DOHH2 (cell line): ENCODE measurements around the gene PRDM16.

Experiments used
- H3F3A ChIP-seq: fragments of 200-600 bp; sonication (generic), shearing (Covaris generic); 2 replicates; pipeline ENCODE4 v1.6.0; 2016; ENCODE audit warnings: antibody characterized with exemption, mild to moderate bottlenecking; ENCODE audit not compliant: control insufficient read depth, insufficient read depth
- H3K27ac ChIP-seq: fragments of 200-600 bp; sonication (generic); 2 replicates; pipeline ENCODE4 v1.5.1; 2014; ENCODE audit warnings: low read depth, mild to moderate bottlenecking, low read length, moderate library complexity
- H3K27me3 ChIP-seq: fragments of 200-600 bp; sonication (generic); 2 replicates; pipeline ENCODE4 v1.6.1; 2014; ENCODE audit warnings: mild to moderate bottlenecking, low read length, mixed read lengths; ENCODE audit not compliant: control insufficient read depth
- H3K36me3 ChIP-seq: fragments of 200-600 bp; sonication (generic); 2 replicates; pipeline ENCODE4 v1.6.1; 2014; ENCODE audit warnings: mild to moderate bottlenecking, low read length, moderate library complexity, mixed read lengths; ENCODE audit not compliant: control insufficient read depth
- H3K4me1 ChIP-seq: fragments of 200-600 bp; sonication (generic); 2 replicates; pipeline ENCODE4 v1.6.1; 2014; ENCODE audit warnings: mild to moderate bottlenecking, low read length, mixed read lengths; ENCODE audit not compliant: control insufficient read depth
- H3K4me2 ChIP-seq: fragments of 200-600 bp; sonication (generic); 2 replicates; pipeline ENCODE4 v1.6.0; 2014; ENCODE audit warnings: mild to moderate bottlenecking, low read length, moderate library complexity
- H3K4me3 ChIP-seq: fragments of 200-600 bp; sonication (generic); 2 replicates; pipeline ENCODE4 v1.5.1; 2014; ENCODE audit warnings: mild to moderate bottlenecking, low read length, mixed read lengths
- H3K79me2 ChIP-seq: fragments of 200-600 bp; sonication (generic); 2 replicates; pipeline ENCODE4 v1.6.1; 2014; ENCODE audit warnings: mild to moderate bottlenecking, low read length, mixed read lengths; ENCODE audit not compliant: control insufficient read depth
- H3K9me2 ChIP-seq: fragments of 200-600 bp; sonication (generic); replicated peaks from 2 replicates; pipeline ENCODE4 v1.6.1; 2014; ENCODE audit warnings: mild to moderate bottlenecking, low read length, mixed read lengths; ENCODE audit not compliant: control insufficient read depth
- H3K9me3 ChIP-seq: fragments of 200-600 bp; sonication (generic); 2 replicates; pipeline ENCODE4 v1.6.1; 2014; ENCODE audit warnings: antibody characterized with exemption, low read length, mixed read lengths; ENCODE audit not compliant: control insufficient read depth, insufficient read depth
- H4K20me1 ChIP-seq: fragments of 200-600 bp; sonication (generic); 2 replicates; pipeline ENCODE4 v1.6.0; 2014; ENCODE audit warnings: low read depth, mild to moderate bottlenecking, antibody characterized with exemption, low read length, moderate library complexity; ENCODE audit not compliant: control insufficient read depth, insufficient read depth
- CTCF ChIP-seq: fragments of 200-600 bp; sonication (generic); IDR thresholded peaks from one replicate; pipeline ENCODE4 v1.5.1; 2014; ENCODE audit warnings: antibody characterized with exemption, mild to moderate bottlenecking, low read depth, low read length; ENCODE audit not compliant: poor library complexity, severe bottlenecking
- EZH2phosphoT487 ChIP-seq: fragments of 200-600 bp; sonication (generic); IDR thresholded peaks from 2 replicates; pipeline ENCODE4 v1.6.1; 2017; ENCODE audit warnings: borderline replicate concordance, mild to moderate bottlenecking, antibody characterized with exemption, low read length, moderate library complexity, mixed read lengths

The PRDM16 gene

GRCh38 chr1:3159121-3159520 is 90.1 kb downstream of the PRDM16 start:
- Histone ChIP-seq H4K20me1 (no peaks in the 10 kb centered on the region), H3K4me1 (no peaks in the 10 kb centered on the region), H3K27me3 (no peaks in the 10 kb centered on the region), H3K4me2 (no peak overlapping the region), H3K9me2 (no peaks in the 10 kb centered on the region), H3K36me3 (no peaks in the 10 kb centered on the region), H3K4me3 (no peak overlapping the region), H3K9me3 (no peaks in the 10 kb centered on the region), H3F3A (no peaks in the 10 kb centered on the region), H3K79me2 (no peaks in the 10 kb centered on the region), H3K27ac (no peak overlapping the region)
- TF ChIP-seq CTCF = no peak

- Histone ChIP-seq H3K4me1 (no peaks in the 10 kb centered on the region), H4K20me1 (no peaks in the 10 kb centered on the region), H3K79me2 (no peaks in the 10 kb centered on the region), H3K27ac (no peak overlapping the region), H3K9me2 (no peaks in the 10 kb centered on the region), H3F3A (no peaks in the 10 kb centered on the region), H3K4me2 (no peak overlapping the region), H3K9me3 (no peaks in the 10 kb centered on the region), H3K4me3 (no peak overlapping the region), H3K27me3 (no peaks in the 10 kb centered on the region), H3K36me3 (no peaks in the 10 kb centered on the region)
- no peak for TF ChIP-seq CTCF
- TF ChIP-seq EZH2phosphoT487 = no peak
These were observed 91.0 kb downstream of the PRDM16 start for GRCh38 chr1:3159996-3160395.

- no peaks in the 10 kb centered on the region for H3K4me1 ChIP-seq
- no peaks in the 10 kb centered on the region for H3K9me3 ChIP-seq
- H3K9me2 ChIP-seq = no peaks in the 10 kb centered on the region
- H3K4me3 ChIP-seq = no peak overlapping the region
- no peaks in the 10 kb centered on the region for H3K36me3 ChIP-seq
- H3K27me3 ChIP-seq = no peaks in the 10 kb centered on the region
- no peak overlapping the region for H3K27ac ChIP-seq
- no peaks in the 10 kb centered on the region for H3K79me2 ChIP-seq
- H3F3A ChIP-seq = no peaks in the 10 kb centered on the region
- TF ChIP-seq EZH2phosphoT487 (no peak), CTCF (no peak)
- H3K4me2 ChIP-seq = no peak overlapping the region
- no peaks in the 10 kb centered on the region for H4K20me1 ChIP-seq
These were observed 91.7 kb downstream of the PRDM16 start for GRCh38 chr1:3160647-3161145.
